Breast epithelium (tissue), 3 donors: Measurements from ENCODE around the gene CDC42EP1.

Experiments
- CTCF ChIP-seq, 3 donors: fragments of 450-650 bp; IDR thresholded peaks; one replicate each; pipeline ENCODE4 v1.5.1; 2016 to 2017; ENCODE audit warnings: antibody characterized with exemption in 3 of 3, mild to moderate bottlenecking in 3 of 3, moderate library complexity in 3 of 3
- POLR2A ChIP-seq: fragments of 450-650 bp; IDR thresholded peaks from one replicate; pipeline ENCODE4 v1.6.1; 2016; ENCODE audit warnings: antibody characterized with exemption, mild to moderate bottlenecking, moderate library complexity

- TF ChIP-seq CTCF (IDR thresholded peaks at IDR 0.05), result no peak
- TF ChIP-seq POLR2A, result no peak
Observed at GRCh38 chr22:37565830-37566229, 5.5 kb downstream of the CDC42EP1 start.
